Right lobe of liver (tissue), 4 donors: ENCODE data around the gene MSH2.

Experiments
- CTCF ChIP-seq, 4 donors: fragments of 200-600 bp in 3 of 4; fragments of 450-650 bp in 1 of 4; IDR thresholded peaks; one replicate each; pipeline versions ENCODE4 v1.5.1 to v1.8.0; 2016 to 2022; ENCODE audit warnings: antibody characterized with exemption in 4 of 4, mild to moderate bottlenecking in 2 of 4
- POLR2A ChIP-seq: fragments of 450-650 bp; IDR thresholded peaks from one replicate; pipeline ENCODE4 v1.6.1; 2017; ENCODE audit warnings: antibody characterized with exemption, mild to moderate bottlenecking
- donor health status: DM: no; HTN: no; CAD: no.
- donor health status: DM: no; HTN: no; CAD: no.
- donor health status: DM: no; HTN: yes; CAD: no.

- no peak for TF ChIP-seq CTCF (IDR thresholded peaks at IDR 0.05)
- no peak for TF ChIP-seq POLR2A
Measured at GRCh38 chr2:47499621-47500309, 96.8 kb downstream of the MSH2 start.
